BJ (cell line): ENCODE measurements around the gene ARHGAP12. TPM values are rescaled to one million over a fixed set of nuclear protein-coding genes. Genes with fewer than 3 reads are reported as not detected.

Source experiments
- CTCF ChIA-PET: fragments of 350-600 bp; formaldehyde crosslinking; extraction: SDS; loops from one replicate; lab custom pipeline; 2021; ENCODE audit warnings: antibody characterized with exemption, inconsistent platforms; lab: Yijun Ruan, JAX
- POLR2A ChIA-PET: fragments of 300-600 bp; sonication (Branson Sonifier 250); formaldehyde crosslinking; extraction: SDS; loops from one replicate; lab custom pipeline; 2021; ENCODE audit warnings: antibody characterized with exemption; lab: Charles Lee
- DNase-seq: peaks from one replicate; pipeline ENCODE4 v3.0.0-alpha.2; 2011; ENCODE audit warnings: low read depth
- H3K27me3 ChIP-seq: 2 replicates; pipeline ENCODE4 v1.6.0; 2011; ENCODE audit warnings: low read length; ENCODE audit not compliant: control insufficient read depth, insufficient read depth
- H3K36me3 ChIP-seq: 2 replicates; pipeline ENCODE4 v1.5.1; 2011; ENCODE audit warnings: low read length; ENCODE audit not compliant: control insufficient read depth, insufficient read depth
- H3K4me3 ChIP-seq: 2 replicates; pipeline ENCODE4 v1.5.1; 2011; ENCODE audit warnings: low read depth, mild to moderate bottlenecking, control low read depth, low read length
- polyA plus RNA-seq: library from polyadenylated mRNA; depleted of rRNA; stranded (reverse); fragments of >200 nt; gene quantifications from 2 replicates; pipeline ENCODE4 v1.2.3, GENCODE V29; 2011
- TF ChIP-seq, protein P1 (sequence below): IDR thresholded peaks from 2 replicates; pipeline ENCODE4 v1.5.1; 2011; ENCODE audit warnings: low read depth, mild to moderate bottlenecking, control low read depth, inconsistent platforms, low read length, moderate library complexity; ENCODE audit not compliant: insufficient read depth

Gene ARHGAP12
- polyA plus RNA-seq, 1 experiment, result 7.5 TPM

DNA sequence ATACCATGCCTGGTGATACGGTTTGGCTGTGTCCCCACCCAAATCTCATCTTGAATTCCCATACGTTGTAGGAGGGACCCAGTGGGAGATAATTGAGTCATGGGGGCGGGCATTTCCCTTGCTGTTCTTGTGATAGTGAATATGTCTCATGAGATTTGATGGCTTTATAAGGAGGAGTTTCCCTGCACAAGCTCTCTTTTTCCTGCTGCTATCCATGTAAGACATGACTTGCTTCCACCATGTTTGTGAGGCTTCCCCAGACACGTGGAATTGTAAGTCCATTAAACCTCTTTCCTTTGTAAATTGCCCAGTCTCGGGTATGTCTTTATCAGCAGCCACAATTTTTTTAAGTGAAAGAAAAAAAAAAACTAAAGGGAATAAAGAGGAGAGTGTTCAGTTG is 152.5 kb downstream of the ARHGAP12 start:
- Histone ChIP-seq H3K36me3 (no peaks in the 10 kb centered on the region), H3K4me3 (no peak overlapping the region), H3K27me3 (no peaks in the 10 kb centered on the region)
- POLR2A ChIA-PET, result no interaction called here
- DNase-seq, result no peak
- CTCF ChIA-PET, result no interaction called here
- TF ChIP-seq, protein P1, sequence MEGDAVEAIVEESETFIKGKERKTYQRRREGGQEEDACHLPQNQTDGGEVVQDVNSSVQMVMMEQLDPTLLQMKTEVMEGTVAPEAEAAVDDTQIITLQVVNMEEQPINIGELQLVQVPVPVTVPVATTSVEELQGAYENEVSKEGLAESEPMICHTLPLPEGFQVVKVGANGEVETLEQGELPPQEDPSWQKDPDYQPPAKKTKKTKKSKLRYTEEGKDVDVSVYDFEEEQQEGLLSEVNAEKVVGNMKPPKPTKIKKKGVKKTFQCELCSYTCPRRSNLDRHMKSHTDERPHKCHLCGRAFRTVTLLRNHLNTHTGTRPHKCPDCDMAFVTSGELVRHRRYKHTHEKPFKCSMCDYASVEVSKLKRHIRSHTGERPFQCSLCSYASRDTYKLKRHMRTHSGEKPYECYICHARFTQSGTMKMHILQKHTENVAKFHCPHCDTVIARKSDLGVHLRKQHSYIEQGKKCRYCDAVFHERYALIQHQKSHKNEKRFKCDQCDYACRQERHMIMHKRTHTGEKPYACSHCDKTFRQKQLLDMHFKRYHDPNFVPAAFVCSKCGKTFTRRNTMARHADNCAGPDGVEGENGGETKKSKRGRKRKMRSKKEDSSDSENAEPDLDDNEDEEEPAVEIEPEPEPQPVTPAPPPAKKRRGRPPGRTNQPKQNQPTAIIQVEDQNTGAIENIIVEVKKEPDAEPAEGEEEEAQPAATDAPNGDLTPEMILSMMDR, result no peak

DNA sequence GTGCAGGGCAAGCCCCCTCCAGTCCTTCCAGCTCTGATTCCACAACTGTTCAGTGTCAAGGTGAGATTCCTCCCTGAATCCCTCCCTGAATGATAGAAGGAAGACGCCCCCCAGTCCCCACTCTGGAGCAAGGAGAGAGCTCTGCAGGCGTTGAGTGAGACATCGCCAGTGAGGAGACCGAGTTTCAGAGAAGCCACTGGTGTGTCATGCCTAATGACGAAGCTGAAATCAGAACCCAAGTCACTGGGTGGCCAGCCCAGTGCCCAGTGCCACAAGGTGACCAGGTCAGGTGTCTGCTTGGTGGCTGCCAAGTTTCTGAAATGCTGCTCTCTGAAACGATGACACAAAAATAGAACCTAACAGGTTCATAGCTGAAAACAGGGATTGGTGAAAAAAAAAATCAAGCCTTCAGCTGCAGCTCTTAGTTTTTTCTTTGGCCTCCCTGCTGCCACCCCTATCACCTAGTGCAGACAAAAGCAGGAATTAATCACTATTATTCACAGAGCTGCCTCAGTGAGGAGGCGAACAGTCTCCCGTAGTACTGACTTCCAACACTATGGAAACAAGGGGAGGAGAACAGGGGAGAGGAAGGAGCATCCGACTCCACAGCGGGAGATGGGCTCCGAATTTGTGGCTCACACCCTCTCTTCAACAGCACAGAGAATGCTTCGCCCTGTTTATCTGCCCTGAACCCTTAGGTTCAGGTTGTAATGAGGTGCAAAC is 153.5 kb downstream of the ARHGAP12 start:
- ChIA-PET POLR2A (interaction anchor here (0.9 kb wide), 1 partner anchor 15 kb away, joined by 4 read pairs; no protein-coding TSS in a partner anchor), CTCF (interaction anchor here (0.9 to 1.2 kb wide), 3 partner anchors 9 to 1023 kb away, joined by 3 read pairs; no protein-coding TSS in a partner anchor)

DNA sequence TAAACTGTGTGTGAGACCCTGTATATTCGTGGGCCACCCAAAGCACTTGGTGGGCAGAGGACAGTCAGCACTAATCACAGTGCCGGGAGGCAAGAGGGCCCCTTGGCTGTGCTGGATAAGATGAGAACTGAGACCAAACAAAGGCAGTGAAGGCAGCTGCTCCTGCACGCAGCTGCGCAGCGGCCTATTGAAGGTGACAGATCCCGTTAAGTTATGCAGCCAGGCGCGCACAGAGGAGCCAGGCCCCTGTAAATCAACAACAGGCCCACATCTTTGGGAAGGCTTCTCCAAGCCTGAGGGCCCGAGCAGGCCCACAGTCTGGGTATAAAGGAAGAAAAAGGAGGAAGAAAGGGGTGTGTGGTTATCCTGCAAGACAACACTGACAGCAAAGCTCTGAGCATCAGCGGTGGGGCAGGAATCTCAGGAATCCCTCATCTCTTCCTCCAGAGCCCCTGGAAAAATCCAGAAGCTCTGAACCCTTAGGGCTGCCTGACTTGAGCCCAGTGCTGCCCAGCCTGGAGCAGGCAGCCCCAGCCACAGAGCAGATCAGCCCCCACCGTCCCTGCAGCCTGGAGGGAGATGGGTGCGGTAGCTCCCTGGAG is 154.2 kb downstream of the ARHGAP12 start:
- no peak for DNase-seq
- POLR2A ChIA-PET, result interaction anchor here (0.9 kb wide), 1 partner anchor 14 kb away, joined by 4 read pairs; no protein-coding TSS in a partner anchor

More for the DNA sequence above, 153.5 kb downstream of the ARHGAP12 start:
- H3K36me3 ChIP-seq, result no peaks in the 10 kb centered on the region
- no peak for DNase-seq
- H3K4me3 ChIP-seq, result no peak overlapping the region
- H3K27me3 ChIP-seq, result no peaks in the 10 kb centered on the region
- TF ChIP-seq, protein P1, result no peak

DNA sequence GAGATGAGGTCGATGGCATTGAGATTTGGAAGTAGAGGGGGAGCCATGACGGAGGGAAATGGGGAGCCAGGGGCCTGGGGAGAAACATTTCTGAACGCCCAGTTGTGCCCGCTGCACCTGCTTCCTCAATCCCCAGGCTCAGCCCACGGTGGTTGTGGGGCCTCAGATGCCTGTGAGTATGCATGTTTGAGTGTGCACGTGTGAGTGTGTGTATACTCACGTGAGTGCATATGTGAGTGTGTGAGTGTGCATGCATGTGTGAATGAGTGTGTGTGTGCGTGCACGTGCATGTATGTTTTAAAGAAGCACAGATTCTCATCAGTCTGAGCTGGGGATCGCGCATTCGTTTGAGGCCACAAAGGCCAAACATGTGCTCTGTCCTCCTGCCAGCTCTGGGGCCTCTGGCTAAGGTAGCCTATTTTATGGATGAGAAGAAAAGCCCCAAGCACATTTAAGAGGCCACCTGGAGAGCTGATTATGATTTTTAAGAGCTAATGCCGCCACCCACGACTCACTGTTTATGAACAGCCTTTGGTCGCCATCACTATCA is 154.8 kb downstream of the ARHGAP12 start:
- POLR2A ChIA-PET, result no interaction called here
- DNase-seq, result no peak
- TF ChIP-seq, protein P1, result no peak
- CTCF ChIA-PET, result interaction anchor here (1.7 kb wide), 1 partner anchor 34 kb away, joined by 4 read pairs; no protein-coding TSS in a partner anchor
- H3K36me3 ChIP-seq, result no peaks in the 10 kb centered on the region
- no peaks in the 10 kb centered on the region for H3K27me3 ChIP-seq
- no peak overlapping the region for H3K4me3 ChIP-seq

More for the DNA sequence above, 154.2 kb downstream of the ARHGAP12 start:
- TF ChIP-seq, protein P1, result no peak
- Histone ChIP-seq H3K4me3 (no peak overlapping the region), H3K27me3 (no peaks in the 10 kb centered on the region), H3K36me3 (no peaks in the 10 kb centered on the region)
- CTCF ChIA-PET, result interaction anchor here (0.9 to 1.2 kb wide), 3 partner anchors 10 to 1022 kb away, joined by 3 read pairs; no protein-coding TSS in a partner anchor

DNA sequence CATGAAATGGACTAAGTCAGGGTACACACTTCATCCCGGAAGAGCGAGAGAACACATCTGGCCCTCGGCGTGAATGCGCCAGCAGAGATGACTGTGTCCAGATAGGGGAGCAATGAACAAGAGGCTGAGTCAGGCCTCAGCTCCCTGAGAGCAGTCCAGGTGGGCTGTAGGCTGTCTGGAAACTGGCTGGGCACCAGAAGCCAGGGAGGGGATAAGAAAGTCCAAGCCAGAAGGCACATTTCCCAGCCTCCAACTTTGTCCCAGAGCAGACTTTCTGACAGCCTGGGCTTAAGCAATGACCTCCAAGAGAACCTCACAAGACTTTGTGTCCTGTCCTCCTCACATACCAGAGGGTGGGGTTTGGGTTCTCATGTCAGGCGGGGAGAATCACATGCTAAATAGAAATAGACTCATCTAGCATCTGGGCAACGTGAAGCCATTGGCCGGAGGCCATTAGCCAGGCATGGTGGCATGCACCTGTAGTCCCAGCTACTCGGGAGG is 157.2 kb downstream of the ARHGAP12 start:
- H3K27me3 ChIP-seq, result no peaks in the 10 kb centered on the region
- no peaks in the 10 kb centered on the region for H3K36me3 ChIP-seq
- H3K4me3 ChIP-seq, result no peak overlapping the region
- CTCF ChIA-PET, result interaction anchor here (0.6 to 0.7 kb wide), 2 partner anchors 147 to 234 kb away, joined by 3 read pairs; no protein-coding TSS in a partner anchor
- POLR2A ChIA-PET, result no interaction called here
- DNase-seq, result no peak
- TF ChIP-seq, protein P1, result no peak
